Fibroblast of lung (primary cell): Measurements from ENCODE around the gene NR1D2. TPM values are rescaled to one million over a fixed set of nuclear protein-coding genes. Genes with fewer than 3 reads are reported as not detected.
A peak's percentile ranks its signal among the peaks of the same experiment; 100 is the strongest.

Experiments used
- DNase-seq, 2 donors: peaks; one replicate each; pipeline versions ENCODE4 v3.0.0 to v3.0.0-alpha.2; 2010; ENCODE audit warnings: low read depth in 2 of 2
- H2AFZ ChIP-seq: 2 replicates; pipeline ENCODE4 v1.5.1; 2012; ENCODE audit warnings: low read length, control low read depth, inconsistent platforms
- H3K27ac ChIP-seq: 2 replicates; pipeline ENCODE4 v1.5.1; 2011; ENCODE audit warnings: low read length, control low read depth; ENCODE audit not compliant: insufficient read depth
- H3K27me3 ChIP-seq: 2 replicates; pipeline ENCODE4 v1.5.1; 2011; ENCODE audit warnings: mild to moderate bottlenecking, low read length; ENCODE audit not compliant: control insufficient read depth, insufficient read depth
- H3K36me3 ChIP-seq: 2 replicates; pipeline ENCODE4 v1.5.1; 2011; ENCODE audit warnings: low read length; ENCODE audit not compliant: control insufficient read depth, insufficient read depth
- H3K4me1 ChIP-seq: 2 replicates; pipeline ENCODE4 v1.5.1; 2011; ENCODE audit warnings: low read length; ENCODE audit not compliant: control insufficient read depth, insufficient read depth; ENCODE audit errors: extremely low read depth
- H3K4me2 ChIP-seq: 2 replicates; pipeline ENCODE4 v1.5.1; 2011; ENCODE audit warnings: low read length, control low read depth; ENCODE audit not compliant: insufficient read depth; ENCODE audit errors: extremely low read depth
- H3K4me3 ChIP-seq, 4 experiments: fragments of 200-600 bp in 1 of 4; sonication (generic) in 1 of 4; replicated peaks in 1 of 4; 2 replicates each; pipeline ENCODE4 v1.5.1; 2011 to 2016; ENCODE audit warnings: low read length in 4 of 4, low read depth in 3 of 4, mild to moderate bottlenecking in 3 of 4, control low read depth in 2 of 4, inconsistent platforms in 1 of 4, mixed read lengths in 1 of 4; ENCODE audit not compliant: insufficient read depth in 1 of 4; ENCODE audit errors: control extremely low read depth in 1 of 4
- H3K79me2 ChIP-seq: 2 replicates; pipeline ENCODE4 v1.5.1; 2012; ENCODE audit warnings: mild to moderate bottlenecking, low read length, inconsistent platforms; ENCODE audit not compliant: control insufficient read depth, insufficient read depth
- H3K9ac ChIP-seq: 2 replicates; pipeline ENCODE4 v1.5.1; 2011; ENCODE audit warnings: mild to moderate bottlenecking, low read length, control low read depth; ENCODE audit not compliant: insufficient read depth
- H3K9me3 ChIP-seq: 2 replicates; pipeline ENCODE4 v1.5.1; 2012; ENCODE audit warnings: low read depth, low read length; ENCODE audit not compliant: control insufficient read depth, insufficient read depth
- H4K20me1 ChIP-seq: 2 replicates; pipeline ENCODE4 v1.5.1; 2011; ENCODE audit warnings: low read length; ENCODE audit not compliant: control insufficient read depth, insufficient read depth; ENCODE audit errors: extremely low read depth
- CTCF ChIP-seq, 2 donors: IDR thresholded peaks in 1 of 2; conservative IDR thresholded peaks in 1 of 2; 1 replicate in 1 of 2; 2 replicates in 1 of 2; pipeline ENCODE4 v1.5.1; 2011 to 2012; ENCODE audit warnings: low read length in 2 of 2, control low read depth in 1 of 2, inconsistent platforms in 1 of 2, low read depth in 1 of 2, mild to moderate bottlenecking in 1 of 2
- EZH2 ChIP-seq: IDR thresholded peaks from 2 replicates; pipeline ENCODE4 v1.5.1; 2012; ENCODE audit warnings: low read length, control low read depth, mild to moderate bottlenecking; ENCODE audit errors: missing control alignments
- polyA plus RNA-seq, 2 donors: library from polyadenylated mRNA; depleted of rRNA in 1 of 2; stranded (reverse) in 1 of 2; unstranded in 1 of 2; fragments of >200 nt; gene quantifications; 2 replicates each; pipeline ENCODE4 v1.2.1, GENCODE V29; 2011 to 2012; ENCODE audit warnings: missing spikeins in 1 of 2
- total RNA-seq: library from RNA; depleted of rRNA; stranded (reverse); fragments of >200 nt; gene quantifications from 2 replicates; pipeline ENCODE4 v1.2.1, GENCODE V29; 2014

The NR1D2 gene
- total and polyA plus RNA-seq, 2 donors (not counting 1 experiment from before 2014, with no cell fraction given) = 41.5 to 85.2 TPM

- H3K27ac ChIP-seq = no peak overlapping the region
These were observed 891 bp upstream of the NR1D2 start for GRCh38 chr3:23944007-23944783.

GRCh38 chr3:23945663-23945912 lies 502 bp downstream of the NR1D2 start:
- H2AFZ ChIP-seq = no peak overlapping the region
- peaks cover 16% of the 10 kb centered on the region for H3K4me1 ChIP-seq
- H3K36me3 ChIP-seq = no peaks in the 10 kb centered on the region
- no peak overlapping the region for H3K4me2 ChIP-seq
- no peaks in the 10 kb centered on the region for H3K9me3 ChIP-seq
- H3K79me2 ChIP-seq = peaks cover 31% of the 10 kb centered on the region
- TF ChIP-seq EZH2 = no peak
- TF ChIP-seq CTCF (conservative IDR thresholded peaks at IDR 0.05 in 1 of 2, IDR thresholded peaks at IDR 0.05 in 1 of 2; ENCODE audit: low read depth in 1 of 2, low read length in 2 of 2) = no peak
- peak overlapping the region; percentile 88 for H3K9ac ChIP-seq
- peak overlapping the region; percentile 59 for H3K27ac ChIP-seq
- H3K27me3 ChIP-seq = no peaks in the 10 kb centered on the region
- DNase-seq = no peak
- H3K4me3 ChIP-seq = peak overlapping the region in 2 of 4 experiments; percentile 57 to 73
- H4K20me1 ChIP-seq = no peaks in the 10 kb centered on the region

More at GRCh38 chr3:23944007-23944783, 891 bp upstream of the NR1D2 start:
- DNase-seq = no peak
- no peaks in the 10 kb centered on the region for H3K27me3 ChIP-seq
- peaks cover 7% of the 10 kb centered on the region for H3K4me1 ChIP-seq
- no peaks in the 10 kb centered on the region for H4K20me1 ChIP-seq
- no peaks in the 10 kb centered on the region for H3K36me3 ChIP-seq
- H2AFZ ChIP-seq = no peak overlapping the region
- peak overlapping the region; percentile 79 for H3K9ac ChIP-seq
- TF ChIP-seq EZH2 (peak; percentile 47), CTCF (conservative IDR thresholded peaks at IDR 0.05 in 1 of 2, IDR thresholded peaks at IDR 0.05 in 1 of 2; ENCODE audit: low read depth in 1 of 2, low read length in 2 of 2) (no peak)
- H3K4me3 ChIP-seq = peak overlapping the region; percentile 49 to 73 (median 68)
- peaks cover 17% of the 10 kb centered on the region for H3K79me2 ChIP-seq
- peak overlapping the region; percentile 85 for H3K4me2 ChIP-seq
- H3K9me3 ChIP-seq = no peaks in the 10 kb centered on the region

GRCh38 chr3:23945913-23946687 lies 1.0 kb downstream of the NR1D2 start:
- TF ChIP-seq CTCF (conservative IDR thresholded peaks at IDR 0.05 in 1 of 2, IDR thresholded peaks at IDR 0.05 in 1 of 2; ENCODE audit: low read depth in 1 of 2, low read length in 2 of 2) (no peak), EZH2 (no peak)
- peaks cover 16% of the 10 kb centered on the region for H3K4me1 ChIP-seq
- peak overlapping the region; percentile 97 for H3K4me2 ChIP-seq
- peaks cover 33% of the 10 kb centered on the region for H3K79me2 ChIP-seq
- peak; percentile 90 to 94 for DNase-seq
- no peaks in the 10 kb centered on the region for H3K9me3 ChIP-seq
- peak overlapping the region; percentile 58 to 87 (median 68) for H3K4me3 ChIP-seq
- no peaks in the 10 kb centered on the region for H4K20me1 ChIP-seq
- H3K9ac ChIP-seq = peak overlapping the region; percentile 88
- H3K27me3 ChIP-seq = no peaks in the 10 kb centered on the region
- no peak overlapping the region for H2AFZ ChIP-seq
- H3K27ac ChIP-seq = peak overlapping the region; percentile 96
- H3K36me3 ChIP-seq = no peaks in the 10 kb centered on the region
